Effector CD8-positive, alpha-beta T cell (primary cell): ENCODE results near the gene CA4.

Source experiments
- DNase-seq: peaks from one replicate; lab custom pipeline; 2025; lab: John Stamatoyannopoulos, UW

CA4 gene

DNA sequence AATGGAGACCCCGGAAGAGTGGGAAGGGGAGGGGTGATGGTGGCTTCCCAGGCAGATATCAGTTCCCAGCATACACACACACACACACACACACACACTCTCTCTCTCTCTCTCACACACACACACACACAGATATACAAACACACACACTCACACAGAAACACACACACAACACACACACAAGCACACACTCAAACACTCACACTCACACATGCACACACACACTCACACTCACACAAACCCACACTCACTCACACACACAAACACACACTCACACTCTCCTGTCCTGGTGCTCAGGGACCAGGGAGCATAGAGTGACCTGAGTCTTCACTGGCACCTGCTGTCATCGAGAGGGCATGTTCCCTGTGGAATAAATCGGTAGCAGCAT lies 5.6 kb downstream of the CA4 start:
- DNase-seq = no peak

DNA sequence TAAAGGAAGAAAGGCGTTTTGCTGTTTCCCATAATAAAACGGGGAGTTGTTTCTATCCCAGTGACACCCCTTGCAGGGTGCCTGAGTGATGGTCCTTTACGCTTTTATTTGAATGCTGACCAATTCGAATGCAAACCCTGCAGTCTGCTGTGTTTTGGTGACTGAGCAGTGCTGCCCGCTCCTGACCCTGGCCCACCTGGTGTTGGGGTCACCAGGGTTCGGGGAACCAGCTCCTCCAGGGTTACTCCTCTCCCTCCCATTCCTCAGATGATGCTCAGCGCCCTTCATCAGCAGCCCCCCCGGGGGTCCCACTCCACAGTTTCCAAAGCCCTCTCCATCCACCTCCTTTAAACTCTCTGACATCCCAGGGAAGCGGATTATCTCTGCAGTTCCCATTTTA lies 6.0 kb downstream of the CA4 start:
- no peak for DNase-seq

DNA sequence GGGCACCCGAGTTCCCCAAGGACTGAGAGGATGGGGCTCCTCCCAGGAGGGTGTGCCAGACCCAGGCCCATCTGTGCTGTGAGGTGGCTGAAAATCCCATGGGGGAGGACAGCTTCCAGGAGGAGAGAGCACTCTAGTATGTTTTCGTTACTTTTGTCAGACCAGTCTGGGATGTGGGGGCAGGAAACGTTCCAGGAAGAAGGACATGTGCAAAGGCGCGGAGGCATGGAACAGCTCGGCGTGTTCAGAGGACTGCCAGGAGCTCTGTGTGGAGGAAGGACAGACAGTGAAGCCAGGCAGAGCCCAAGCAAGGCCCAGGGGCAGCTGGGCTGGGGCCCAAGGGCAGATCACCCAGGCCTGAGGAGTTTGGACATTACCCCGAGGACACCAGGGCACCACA lies 7.0 kb downstream of the CA4 start:
- no peak for DNase-seq

DNA sequence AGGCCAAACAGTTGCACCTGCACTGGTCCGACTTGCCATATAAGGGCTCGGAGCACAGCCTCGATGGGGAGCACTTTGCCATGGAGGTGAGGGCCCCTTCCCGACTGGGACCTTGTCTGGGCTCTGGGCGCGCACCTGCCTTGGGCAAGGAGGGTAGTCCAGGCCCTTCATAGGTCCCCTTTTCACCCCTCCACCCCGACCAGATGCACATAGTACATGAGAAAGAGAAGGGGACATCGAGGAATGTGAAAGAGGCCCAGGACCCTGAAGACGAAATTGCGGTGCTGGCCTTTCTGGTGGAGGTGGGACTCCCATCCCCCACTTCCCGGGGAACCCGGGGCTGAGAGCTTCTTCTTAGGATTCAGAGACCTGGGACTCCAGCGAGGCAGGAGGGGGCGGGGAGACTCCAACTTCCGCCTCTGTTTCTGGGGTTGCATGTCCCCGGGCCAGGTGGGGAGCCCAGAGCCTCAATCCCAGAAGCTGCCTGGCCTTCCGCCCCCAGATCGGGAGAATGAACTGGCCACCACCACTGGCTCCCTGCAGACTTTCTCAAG lies 7.8 kb downstream of the CA4 start:
- DNase-seq = no peak

DNA sequence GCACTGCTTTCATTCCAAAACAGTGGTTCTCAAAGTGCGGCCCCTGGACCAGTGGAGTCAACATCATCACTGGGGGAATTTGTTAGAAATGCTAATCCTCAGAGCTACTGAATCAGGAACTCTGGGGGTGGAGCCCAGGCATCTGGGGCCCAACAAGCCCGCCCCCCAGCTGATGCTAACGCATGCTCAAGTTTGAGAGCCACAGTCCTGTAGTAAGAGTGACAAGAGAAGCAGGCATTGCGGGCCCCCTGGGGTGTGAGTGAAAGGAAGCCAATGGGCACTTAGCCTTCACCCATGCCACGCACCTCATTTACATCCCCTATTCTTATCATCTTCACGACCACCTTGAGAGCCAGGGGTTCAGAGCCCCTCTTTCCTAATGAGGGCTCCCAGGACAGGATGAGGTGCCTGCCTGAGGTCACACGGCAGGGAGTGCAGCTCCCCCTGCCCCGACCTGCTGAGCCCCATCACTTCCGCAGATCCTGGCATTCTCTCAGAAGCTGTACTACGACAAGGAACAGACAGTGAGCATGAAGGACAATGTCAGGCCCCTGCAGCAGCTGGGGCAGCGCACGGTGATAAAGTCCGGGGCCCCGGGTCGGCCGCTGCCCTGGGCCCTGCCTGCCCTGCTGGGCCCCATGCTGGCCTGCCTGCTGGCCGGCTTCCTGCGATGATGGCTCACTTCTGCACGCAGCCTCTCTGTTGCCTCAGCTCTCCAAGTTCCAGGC lies 9.1 kb downstream of the CA4 start:
- DNase-seq = no peak

DNA sequence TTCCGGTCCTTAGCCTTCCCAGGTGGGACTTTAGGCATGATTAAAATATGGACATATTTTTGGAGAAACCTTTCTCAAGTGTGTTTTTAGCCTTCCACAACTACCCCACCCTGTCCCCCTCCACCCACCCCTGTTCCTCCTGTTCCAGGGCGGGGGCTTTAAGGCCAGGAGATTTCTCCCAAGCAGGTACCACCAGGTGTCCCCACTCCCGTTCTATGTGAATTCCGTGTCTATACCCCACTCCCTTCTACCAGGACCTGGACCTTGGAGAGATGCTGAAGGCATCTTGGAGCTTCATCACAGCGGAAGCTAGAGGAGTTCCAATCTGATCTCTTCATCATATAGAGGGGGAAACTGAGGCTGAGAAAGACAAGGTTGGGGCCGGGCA lies 9.7 kb downstream of the CA4 start:
- no peak for DNase-seq

DNA sequence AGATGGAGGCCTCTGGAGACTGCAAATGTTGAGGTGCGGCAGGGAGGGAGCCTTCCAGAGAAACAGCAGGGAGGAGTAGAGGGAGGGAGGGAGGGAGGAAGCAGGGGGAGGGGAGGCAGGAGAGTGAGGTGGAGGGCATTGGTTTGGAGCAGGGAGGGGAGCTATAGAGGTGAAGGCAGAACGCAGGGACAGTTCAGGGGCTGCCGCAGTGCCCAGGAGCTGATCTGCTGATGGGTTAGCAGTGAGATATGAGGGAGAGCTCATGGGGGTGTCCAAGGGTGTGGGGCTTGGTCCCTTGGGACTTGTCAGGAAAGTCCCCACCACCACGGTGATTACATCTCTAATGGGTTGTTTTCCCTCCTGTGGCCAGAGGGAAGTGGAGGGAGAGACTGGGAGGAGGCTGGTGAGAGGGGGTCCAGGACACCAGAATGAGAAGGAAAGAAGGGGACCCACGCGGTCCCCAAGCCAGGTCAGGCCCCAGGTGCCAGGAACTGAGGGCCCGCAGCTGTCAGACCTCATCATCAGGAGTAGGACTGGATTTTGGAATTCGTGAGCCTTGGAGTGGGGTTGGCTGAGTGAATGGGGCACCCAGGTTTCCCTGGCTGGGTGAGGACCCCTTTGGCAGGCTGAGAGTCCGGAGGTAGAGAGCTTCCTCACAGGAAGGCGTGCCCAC lies 11.2 kb downstream of the CA4 start:
- no peak for DNase-seq

DNA sequence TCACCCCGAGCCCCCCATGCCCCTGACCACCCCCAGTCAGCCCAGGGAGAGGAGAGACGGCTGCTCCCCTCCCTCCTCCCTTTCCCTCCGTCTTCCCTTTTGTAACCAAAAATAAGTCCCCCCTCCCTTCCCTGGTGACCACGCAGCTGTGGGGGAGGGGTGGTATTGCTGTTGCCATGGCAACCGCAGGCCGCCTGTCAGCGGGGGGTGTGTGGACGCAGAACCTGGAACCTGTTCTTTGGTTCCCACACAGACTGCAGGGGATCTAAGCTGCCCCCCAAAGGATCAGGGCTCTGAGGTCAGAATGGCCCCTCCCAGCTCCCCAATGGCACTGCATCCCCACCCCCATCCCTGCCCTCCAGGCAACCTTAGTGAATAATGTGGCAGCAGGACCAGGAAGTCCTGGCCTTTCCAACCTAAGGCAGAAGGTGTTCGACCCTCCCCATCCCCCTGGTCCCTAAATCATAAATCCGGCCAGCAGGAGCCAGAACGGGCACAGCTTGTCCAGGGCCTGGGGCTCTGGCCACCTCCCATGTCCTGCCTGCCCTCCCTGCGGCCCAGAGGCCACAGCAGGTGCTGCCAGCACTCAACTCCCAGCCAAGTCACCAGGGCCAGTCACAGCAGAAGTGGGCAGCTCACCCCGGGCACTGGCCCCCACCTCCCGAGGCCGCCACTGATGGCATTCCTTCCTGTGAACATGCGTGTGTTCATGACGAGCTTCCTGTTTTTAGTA lies 12.0 kb downstream of the CA4 start:
- no peak for DNase-seq

DNA sequence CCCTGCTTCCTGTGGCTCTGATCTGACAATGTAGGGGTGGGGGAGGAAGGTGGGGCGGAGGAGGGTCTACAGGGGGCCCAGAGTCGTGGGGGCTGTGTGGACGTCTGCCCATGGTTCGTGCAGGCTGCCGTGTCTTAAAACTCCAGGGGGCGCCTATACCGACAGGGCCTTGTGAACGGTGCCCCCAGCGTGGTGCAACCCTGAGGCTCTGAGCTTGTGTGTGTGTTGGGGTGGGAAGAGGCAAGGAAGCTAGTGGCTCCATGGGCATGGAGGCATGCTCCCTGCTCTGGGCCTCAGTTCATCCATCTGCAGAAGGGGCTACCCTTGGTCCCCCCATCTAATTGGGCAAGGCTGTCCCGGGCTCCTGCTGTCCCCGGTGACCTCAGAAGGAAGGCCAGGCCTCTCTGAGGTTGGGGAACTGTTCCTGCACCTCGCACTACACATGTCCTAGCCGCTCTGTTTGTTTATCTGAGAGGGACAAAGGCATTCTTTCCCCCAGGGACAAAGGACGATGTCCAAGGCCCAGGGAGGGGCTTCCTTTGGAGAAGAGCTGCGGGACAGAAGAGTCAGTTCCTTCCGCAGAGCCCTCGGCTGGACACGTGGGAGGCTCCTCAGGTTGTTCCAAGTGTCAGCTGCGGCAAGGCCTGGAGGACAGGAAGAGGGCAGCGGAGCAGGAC lies 13.5 kb downstream of the CA4 start:
- no peak for DNase-seq

DNA sequence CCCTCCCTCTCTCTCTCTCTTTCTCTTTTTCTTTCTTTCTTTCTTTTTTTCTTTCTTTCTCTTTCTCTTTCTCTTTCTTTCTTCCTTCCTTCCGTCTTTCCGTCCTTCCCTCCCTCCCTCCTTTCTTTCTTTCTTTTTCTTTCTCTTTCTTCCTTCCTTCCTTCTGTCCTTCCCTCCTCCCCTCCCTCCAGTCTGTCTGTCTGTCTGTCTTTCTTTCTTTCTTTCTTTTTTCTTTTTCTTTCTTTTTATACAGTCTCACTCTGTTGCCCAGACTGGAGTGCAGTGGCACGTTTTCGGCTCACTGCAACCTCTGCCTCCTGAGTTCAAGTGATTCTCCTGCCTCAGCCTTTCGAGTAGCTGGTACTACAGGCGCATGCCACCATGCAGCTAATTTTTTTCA lies 14.4 kb downstream of the CA4 start:
- no peak for DNase-seq

DNA sequence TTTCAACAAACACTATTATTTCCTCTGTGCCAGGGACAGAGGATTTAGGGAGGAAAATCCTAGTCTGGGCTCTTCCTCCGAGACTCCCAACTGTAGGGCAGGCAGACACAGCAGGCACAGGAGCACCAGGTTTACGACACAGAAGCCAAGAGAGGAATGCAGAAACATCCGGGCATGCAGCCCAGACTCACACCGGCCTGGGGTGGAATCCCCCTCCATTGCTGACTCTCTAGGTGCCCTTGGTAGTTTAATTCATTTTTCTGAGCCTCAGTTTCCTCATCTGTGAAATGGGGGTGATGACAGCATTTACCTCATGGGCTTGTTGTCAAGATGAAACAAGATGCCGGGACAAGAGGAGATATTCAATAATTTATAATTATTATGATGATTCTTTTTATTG lies 14.9 kb downstream of the CA4 start:
- DNase-seq = no peak

DNA sequence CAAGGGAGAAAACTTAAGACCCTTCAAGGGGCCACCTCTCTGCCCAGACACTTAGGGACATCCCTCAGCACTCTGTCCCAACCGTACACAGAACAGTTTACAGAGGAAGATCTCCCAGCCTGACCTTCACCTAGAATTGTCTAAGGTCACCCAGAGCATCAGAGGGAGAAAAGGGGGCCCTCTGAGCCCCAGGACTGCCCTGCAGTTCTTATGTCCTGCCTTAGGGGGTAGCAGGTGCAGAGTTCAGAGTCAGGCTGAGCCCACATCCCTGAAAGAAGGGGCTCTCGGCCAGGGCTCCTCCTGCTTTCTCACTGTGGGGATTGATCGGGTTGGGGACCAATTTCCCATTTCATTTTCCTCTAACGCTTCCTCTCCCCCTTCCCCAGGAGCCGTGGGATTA lies 15.4 kb downstream of the CA4 start:
- DNase-seq = no peak

DNA sequence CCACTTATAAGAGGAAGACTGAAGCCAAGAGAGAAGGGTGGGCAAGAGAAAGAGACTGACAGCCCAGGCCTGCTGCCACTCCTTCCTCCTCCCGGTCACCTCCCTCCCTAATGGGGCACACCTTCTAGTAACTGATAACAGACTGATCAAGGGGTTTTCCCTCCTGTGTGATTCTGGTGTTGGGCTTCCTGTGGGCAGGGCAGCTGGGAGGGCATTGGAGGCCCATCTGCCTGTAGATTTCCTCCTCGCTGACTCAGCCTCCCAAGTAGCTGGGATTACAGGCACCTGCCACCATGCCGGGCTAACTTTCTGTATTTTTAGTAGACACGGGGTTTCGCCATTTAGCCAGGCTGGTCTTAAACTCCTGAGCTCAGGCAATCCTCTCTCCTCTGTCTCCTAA lies 16.2 kb downstream of the CA4 start:
- no peak for DNase-seq

DNA sequence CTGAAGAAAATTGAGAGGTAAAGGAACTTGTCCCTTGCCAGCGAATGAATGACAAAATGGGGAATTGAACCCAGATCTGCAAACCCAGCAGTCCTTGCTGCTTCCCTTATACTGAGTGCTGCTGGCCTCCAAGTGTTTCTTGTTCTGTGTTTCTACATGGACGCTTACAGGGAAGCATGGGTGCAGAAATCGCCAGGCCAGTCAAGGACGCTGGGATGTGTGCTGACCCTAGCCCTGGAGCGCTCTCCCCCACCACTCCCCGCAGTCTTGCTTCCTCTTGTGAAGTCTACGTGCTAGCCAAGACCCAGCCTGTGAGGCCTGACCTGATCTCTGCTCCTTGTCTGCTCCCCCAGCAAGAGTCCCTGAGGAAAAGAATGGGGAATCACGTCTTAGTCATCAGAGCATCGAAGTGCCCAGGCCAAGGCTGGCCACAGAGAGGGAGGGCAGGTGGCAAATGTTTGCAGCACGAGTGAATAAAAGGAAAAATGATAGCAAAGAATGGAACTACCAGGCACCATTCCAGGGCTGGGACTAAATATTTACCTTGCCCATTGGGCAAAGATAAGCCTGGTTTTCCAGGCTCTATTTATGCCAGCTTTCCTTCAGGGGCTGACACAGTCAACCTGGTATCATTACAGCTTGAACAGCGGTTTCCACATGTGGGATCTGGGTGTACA lies 17.4 kb downstream of the CA4 start:
- DNase-seq = no peak

DNA sequence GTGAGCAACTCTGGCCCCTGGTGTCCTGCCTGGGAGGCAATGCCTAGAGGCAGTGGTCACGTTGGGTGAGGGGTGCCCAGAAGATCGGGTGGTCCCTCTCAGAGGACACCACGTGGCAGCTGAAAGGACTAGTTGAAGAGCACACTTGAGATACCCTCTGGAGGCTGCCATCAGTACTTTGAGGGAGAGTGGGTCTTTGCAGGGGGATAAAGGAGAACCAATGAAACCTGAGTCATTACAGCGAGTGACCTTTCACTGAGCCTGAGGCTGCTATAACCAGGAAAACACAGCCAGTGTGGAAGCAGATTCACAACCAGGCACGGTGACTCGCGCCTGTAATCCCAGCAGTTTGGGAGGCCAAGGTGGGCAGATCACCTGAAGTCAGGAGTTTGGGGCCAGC lies 18.9 kb downstream of the CA4 start:
- DNase-seq = no peak

DNA sequence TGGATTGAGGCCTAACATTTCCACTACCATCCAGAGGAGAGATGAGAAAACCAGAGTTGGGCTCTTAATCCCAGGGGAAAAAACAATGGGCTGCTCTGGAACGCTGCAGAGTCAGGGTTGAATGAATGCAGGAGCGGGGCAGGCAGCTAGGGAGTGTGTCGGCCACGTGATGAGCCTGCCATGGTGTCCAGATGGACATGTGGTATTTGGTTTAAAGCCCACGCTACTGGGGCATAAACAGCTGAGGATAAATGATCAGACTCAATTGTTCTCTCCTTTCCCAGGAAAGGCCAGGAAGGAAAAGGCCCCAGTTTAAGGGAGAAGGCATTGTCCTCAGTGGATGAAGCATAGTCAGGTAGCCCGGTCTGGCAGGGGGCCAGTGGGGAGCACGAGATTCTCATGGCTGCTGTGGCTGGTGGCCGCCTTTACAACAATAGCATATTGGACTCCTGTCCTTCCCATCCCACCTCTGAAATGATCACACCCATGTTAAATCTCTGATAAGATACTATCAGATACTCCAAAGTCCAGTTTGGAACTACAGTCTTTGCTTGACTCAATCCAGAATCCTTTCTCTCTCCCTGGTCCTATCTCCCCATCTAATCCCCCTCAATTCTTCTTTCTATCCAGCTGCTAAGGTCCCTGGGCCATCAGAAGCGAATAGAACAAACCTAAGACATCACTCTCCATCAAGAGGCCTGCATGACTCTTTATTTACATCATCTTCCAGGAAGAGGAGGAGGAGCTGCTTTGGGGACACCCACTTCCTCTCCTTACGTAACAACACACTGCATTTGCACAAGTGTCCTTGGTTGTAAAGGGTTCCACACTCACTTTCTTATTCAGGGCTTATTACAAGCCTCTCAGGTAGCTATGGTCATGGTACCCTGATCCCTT lies 20.4 kb downstream of the CA4 start:
- DNase-seq = no peak

DNA sequence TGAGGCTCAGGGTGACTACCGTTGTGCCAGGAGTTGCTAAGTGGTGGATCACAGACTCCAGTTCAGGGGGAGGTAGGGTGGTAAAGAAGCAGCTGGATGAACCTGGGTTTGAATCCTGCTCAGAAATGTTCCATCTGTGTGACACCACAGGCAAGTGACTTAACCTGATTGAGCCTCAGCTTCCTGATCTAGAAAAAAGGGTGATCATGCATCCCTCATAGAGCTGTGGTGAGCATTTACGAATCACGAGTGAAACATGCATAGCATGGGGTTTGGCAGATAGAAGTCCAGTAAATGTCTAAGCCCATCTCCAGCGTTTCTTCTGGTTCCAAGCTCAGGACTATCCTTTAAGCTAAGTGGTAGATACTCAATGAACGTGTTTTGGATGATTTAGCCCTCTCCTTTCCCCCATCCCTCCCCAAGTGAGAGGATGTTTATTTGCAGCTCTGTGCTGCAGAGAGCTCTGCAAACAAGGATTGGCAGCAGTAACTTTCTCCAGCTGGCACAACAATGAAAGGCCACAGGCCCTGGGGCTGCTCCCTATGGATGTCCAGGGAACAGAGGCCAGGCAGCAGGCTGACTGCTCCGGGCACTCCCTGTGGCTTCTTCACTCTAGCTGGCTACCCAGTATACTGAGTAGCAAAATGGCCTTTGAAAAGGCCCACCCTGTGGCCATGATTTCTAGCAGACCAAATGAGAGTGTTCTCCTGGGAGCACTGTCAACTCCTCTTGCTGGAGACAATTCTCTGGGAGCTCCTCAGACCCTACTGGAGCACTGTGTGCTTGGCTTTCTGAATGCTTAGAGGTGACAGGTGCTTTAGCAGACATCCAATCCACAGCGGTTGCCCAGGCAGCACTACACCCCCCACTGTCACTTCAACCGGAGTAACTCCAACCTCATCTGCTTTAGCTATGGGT lies 21.3 kb downstream of the CA4 start:
- DNase-seq = no peak

DNA sequence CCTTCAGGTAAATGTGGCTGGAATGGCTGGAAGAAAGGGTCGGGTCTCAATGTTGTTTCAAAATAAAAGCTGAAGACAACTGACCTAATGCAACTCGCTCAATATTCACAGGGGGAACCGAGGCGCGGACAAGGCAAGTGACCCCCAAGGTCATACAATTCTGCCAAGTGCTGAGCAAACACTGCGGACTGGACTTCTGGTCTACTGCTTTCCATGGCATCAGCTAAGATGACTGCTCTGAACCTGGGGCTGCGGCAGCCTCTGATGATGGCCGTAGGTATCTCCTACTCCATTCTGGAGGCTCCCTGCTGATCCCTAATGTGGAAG lies 21.9 kb downstream of the CA4 start:
- DNase-seq = no peak

DNA sequence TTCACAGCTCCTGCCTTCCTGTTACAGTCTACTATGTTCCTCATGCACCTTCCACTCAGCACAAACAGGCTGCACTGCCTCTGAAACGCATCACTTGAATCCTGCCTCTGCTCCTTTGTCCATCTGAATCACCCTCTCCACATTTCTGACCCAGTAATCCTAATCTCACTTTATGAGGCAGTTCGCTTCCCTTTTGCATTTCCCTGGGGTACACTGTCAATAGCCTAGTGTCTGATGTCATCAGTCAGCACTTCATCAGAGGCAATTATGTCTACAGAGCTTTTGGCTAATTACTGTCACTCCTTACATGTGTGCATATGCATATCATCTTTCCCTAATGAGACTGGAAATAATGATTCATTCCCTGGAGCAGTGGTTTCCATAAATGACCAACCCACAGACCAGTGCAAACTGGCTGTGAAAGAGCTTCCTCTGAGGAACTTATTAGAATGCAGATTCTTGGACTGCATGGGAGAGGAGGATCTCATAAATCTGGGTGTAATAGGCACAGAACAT lies 23.6 kb downstream of the CA4 start:
- DNase-seq = no peak

DNA sequence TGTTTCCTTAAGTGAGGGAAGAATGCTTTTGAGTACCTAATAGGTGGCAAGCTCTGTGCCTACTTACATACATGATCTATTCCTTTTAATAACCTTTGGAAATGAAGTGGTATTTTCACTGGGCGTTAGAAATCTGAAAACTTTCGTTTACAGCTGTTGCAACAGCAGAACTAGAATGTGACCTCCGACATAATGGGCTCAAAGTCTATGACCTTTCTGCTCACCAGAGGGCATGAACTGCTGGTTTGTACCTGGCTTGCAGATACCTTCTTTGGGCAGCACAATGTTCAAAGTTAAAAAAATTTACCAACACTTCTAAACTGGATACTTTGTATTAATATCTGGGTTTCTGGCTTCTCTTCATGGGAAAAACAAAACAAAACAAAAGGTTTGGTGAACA lies 24.3 kb downstream of the CA4 start:
- no peak for DNase-seq
